H1 (cell line): Measurements from ENCODE around the gene DNAI1. TPM values are rescaled to one million over a fixed set of nuclear protein-coding genes. Genes with fewer than 3 reads are reported as not detected.

Source experiments
- CTCF ChIA-PET: fragments of 300-600 bp; sonication (Branson Sonifier 250); formaldehyde crosslinking; loops from one replicate; lab custom pipeline; 2021; ENCODE audit not compliant: partially characterized antibody; lab: Charles Lee
- POLR2A ChIA-PET: fragments of 300-600 bp; sonication (Branson Sonifier 250); formaldehyde crosslinking; loops from one replicate; lab custom pipeline; 2021; ENCODE audit warnings: inconsistent platforms; ENCODE audit not compliant: partially characterized antibody; lab: Charles Lee
- DNase-seq, 2 experiments: peaks; one replicate each; pipeline versions ENCODE4 v3.0.0 to v3.0.0-alpha.2; 2010 to 2022; ENCODE audit warnings: low spot score in 2 of 2, low read depth in 1 of 2, mixed read lengths in 1 of 2
- FAIRE-seq: peaks from 2 replicates; lab custom pipeline; 2011; peaks lifted over from hg19 to GRCh38; lab: Jason Lieb, UNC
- H2AFZ ChIP-seq: 2 replicates; pipeline ENCODE4 v1.8.1; 2012; ENCODE audit warnings: low read length, inconsistent platforms
- H2AK5ac ChIP-seq: 2 replicates; pipeline ENCODE4 v1.6.1; 2013; ENCODE audit warnings: low read depth, low read length
- H2BK120ac ChIP-seq: replicated peaks from 2 replicates; pipeline ENCODE3; 2013; ENCODE audit warnings: low read depth, low read length, inconsistent platforms
- H2BK12ac ChIP-seq: 2 replicates; pipeline ENCODE4 v1.6.1; 2013; ENCODE audit warnings: low read depth, low read length
- H2BK15ac ChIP-seq: 2 replicates; pipeline ENCODE4 v1.6.1; 2013; ENCODE audit warnings: low read length
- H2BK20ac ChIP-seq: 2 replicates; pipeline ENCODE4 v1.6.1; 2013; ENCODE audit warnings: low read length
- H2BK5ac ChIP-seq: 2 replicates; pipeline ENCODE4 v1.6.1; 2013; ENCODE audit warnings: low read depth, low read length
- H3K14ac ChIP-seq: 2 replicates; pipeline ENCODE4 v1.6.1; 2013; ENCODE audit warnings: inconsistent platforms; ENCODE audit not compliant: insufficient read length
- H3K18ac ChIP-seq: 2 replicates; pipeline ENCODE4 v1.6.1; 2013; ENCODE audit warnings: low read length; ENCODE audit errors: extremely low read depth
- H3K23ac ChIP-seq: 2 replicates; pipeline ENCODE4 v1.6.1; 2013; ENCODE audit warnings: inconsistent platforms; ENCODE audit not compliant: insufficient read length
- H3K23me2 ChIP-seq: 2 replicates; pipeline ENCODE4 v1.6.1; 2013; ENCODE audit warnings: low read depth, low read length
- H3K27ac ChIP-seq: 2 replicates; pipeline ENCODE4 v1.6.1; 2011; ENCODE audit warnings: low read depth, low read length, inconsistent platforms
- H3K27me3 ChIP-seq, 4 experiments: replicated peaks in 1 of 4; 1 replicate in 1 of 4; 2 replicates in 3 of 4; pipeline versions ENCODE4 v1.6.1 to v1.8.1; 2011 to 2013; ENCODE audit warnings: low read length in 3 of 4, mild to moderate bottlenecking in 3 of 4, inconsistent platforms in 2 of 4, mixed read lengths in 2 of 4, moderate library complexity in 1 of 4; ENCODE audit not compliant: control insufficient read depth in 3 of 4, insufficient read depth in 3 of 4; ENCODE audit errors: extremely low read depth in 1 of 4
- H3K36me3 ChIP-seq, 4 experiments: 2 replicates each; pipeline versions ENCODE4 v1.6.1 to v1.8.1; 2011 to 2013; ENCODE audit warnings: mild to moderate bottlenecking in 4 of 4, low read length in 3 of 4, moderate library complexity in 2 of 4, control low read depth in 1 of 4, inconsistent platforms in 1 of 4; ENCODE audit not compliant: insufficient read depth in 4 of 4, control insufficient read depth in 2 of 4
- H3K4ac ChIP-seq: replicated peaks from 2 replicates; pipeline ENCODE3; 2013; ENCODE audit warnings: low read length, low read depth, mixed read lengths, inconsistent platforms; ENCODE audit not compliant: insufficient read length
- H3K4me1 ChIP-seq, 4 experiments: replicated peaks in 1 of 4; 1 replicate in 1 of 4; 2 replicates in 3 of 4; pipeline versions ENCODE4 v1.6.1 to v1.8.1; 2011 to 2013; ENCODE audit warnings: low read length in 3 of 4, inconsistent platforms in 2 of 4, mixed read lengths in 1 of 4; ENCODE audit not compliant: insufficient read depth in 4 of 4, control insufficient read depth in 3 of 4
- H3K4me2 ChIP-seq, 2 experiments: 2 replicates each; pipeline versions ENCODE4 v1.6.1 to v1.8.1; 2011 to 2013; ENCODE audit warnings: low read depth in 2 of 2, low read length in 2 of 2, control low read depth in 1 of 2, inconsistent platforms in 1 of 2, mild to moderate bottlenecking in 1 of 2; ENCODE audit not compliant: insufficient read depth in 1 of 2
- H3K4me3 ChIP-seq, 4 experiments: fragments of 200-600, 300-600 bp in 1 of 4; sonication (generic), shearing (Covaris generic), sonication (Bioruptor Twin) in 1 of 4; 2 replicates each; pipeline versions ENCODE4 v1.5.1 to v1.8.1; 2011 to 2016; ENCODE audit warnings: low read length in 4 of 4, low read depth in 3 of 4, control low read depth in 2 of 4, inconsistent platforms in 2 of 4, mild to moderate bottlenecking in 2 of 4, mixed read lengths in 1 of 4, moderate library complexity in 1 of 4; ENCODE audit not compliant: insufficient read depth in 2 of 4; ENCODE audit errors: extremely low read depth in 1 of 4
- H3K56ac ChIP-seq: replicated peaks from 2 replicates; pipeline ENCODE3; 2013; ENCODE audit warnings: low read depth, mild to moderate bottlenecking, mixed read lengths, low read length, inconsistent platforms; ENCODE audit not compliant: insufficient read length
- H3K79me1 ChIP-seq: 2 replicates; pipeline ENCODE4 v1.6.1; 2013; ENCODE audit warnings: low read depth, low read length, control low read depth
- H3K79me2 ChIP-seq, 2 experiments: 2 replicates each; pipeline versions ENCODE4 v1.6.1 to v1.8.1; 2012 to 2013; ENCODE audit warnings: low read length in 2 of 2, mild to moderate bottlenecking in 2 of 2, inconsistent platforms in 1 of 2; ENCODE audit not compliant: insufficient read depth in 2 of 2, control insufficient read depth in 1 of 2
- H3K9ac ChIP-seq, 4 experiments: replicated peaks in 1 of 4; 1 replicate in 1 of 4; 2 replicates in 3 of 4; pipeline versions ENCODE4 v1.6.1 to v1.8.1; 2011 to 2013; ENCODE audit warnings: low read depth in 3 of 4, low read length in 3 of 4, control low read depth in 2 of 4, mild to moderate bottlenecking in 2 of 4, moderate library complexity in 2 of 4, inconsistent platforms in 1 of 4; ENCODE audit errors: extremely low read depth in 1 of 4
- H3K9me3 ChIP-seq, 2 experiments: 2 replicates each; pipeline versions ENCODE4 v1.6.1 to v1.8.1; 2012 to 2013; ENCODE audit warnings: mild to moderate bottlenecking in 2 of 2, moderate library complexity in 2 of 2, control low read depth in 1 of 2, inconsistent platforms in 1 of 2, low read depth in 1 of 2, low read length in 1 of 2, mixed read lengths in 1 of 2; ENCODE audit not compliant: insufficient read depth in 2 of 2
- H4K20me1 ChIP-seq, 2 experiments: replicated peaks in 1 of 2; 2 replicates each; pipeline versions ENCODE3 to v1.8.1; 2011 to 2013; ENCODE audit warnings: inconsistent platforms in 2 of 2, low read length in 2 of 2, mild to moderate bottlenecking in 1 of 2; ENCODE audit not compliant: insufficient read depth in 2 of 2, control insufficient read depth in 1 of 2
- H4K5ac ChIP-seq: 2 replicates; pipeline ENCODE4 v1.6.1; 2013; ENCODE audit warnings: low read length, low read depth, mixed read lengths, inconsistent platforms; ENCODE audit not compliant: insufficient read length
- H4K8ac ChIP-seq: 2 replicates; pipeline ENCODE4 v1.8.0; 2013; ENCODE audit warnings: mild to moderate bottlenecking, moderate library complexity, low read length, inconsistent platforms; ENCODE audit not compliant: insufficient read depth; ENCODE audit errors: extremely low read depth
- H4K91ac ChIP-seq: replicated peaks from 2 replicates; pipeline ENCODE3; 2013; ENCODE audit warnings: low read length, mixed read lengths, inconsistent platforms; ENCODE audit not compliant: insufficient read length
- BRCA1 ChIP-seq: IDR thresholded peaks from 2 replicates; pipeline ENCODE4 v1.6.1; 2012; ENCODE audit warnings: low read depth, low read length, improper control_type of control experiment
- GTF2F1 ChIP-seq: IDR thresholded peaks from 2 replicates; pipeline ENCODE4 v1.6.1; 2012; ENCODE audit warnings: low read depth, low read length, improper control_type of control experiment, borderline replicate concordance
- KDM4A ChIP-seq: IDR thresholded peaks from one replicate; pipeline ENCODE4 v1.7.1; 2012; ENCODE audit warnings: low read depth, mild to moderate bottlenecking, moderate library complexity, low read length, inconsistent platforms; ENCODE audit not compliant: severe bottlenecking
- POLR2AphosphoS5 ChIP-seq: IDR thresholded peaks from 2 replicates; pipeline ENCODE4 v1.6.1; 2011; ENCODE audit warnings: low read depth, low read length
- RBBP5 ChIP-seq: IDR thresholded peaks from 2 replicates; pipeline ENCODE4 v1.7.1; 2012; ENCODE audit warnings: low read depth, mild to moderate bottlenecking, inconsistent platforms, low read length, moderate library complexity, borderline replicate concordance
- RXRA ChIP-seq: IDR thresholded peaks from 2 replicates; pipeline ENCODE4 v1.6.1; 2011; ENCODE audit warnings: low read depth, mild to moderate bottlenecking, low read length, moderate library complexity; ENCODE audit not compliant: insufficient read depth
- TCF12 ChIP-seq: IDR thresholded peaks from 2 replicates; pipeline ENCODE4 v1.6.1; 2011; ENCODE audit warnings: low read depth, mild to moderate bottlenecking, low read length
- YY1 ChIP-seq: IDR thresholded peaks from 2 replicates; pipeline ENCODE4 v1.6.1; 2011; ENCODE audit warnings: low read depth, mild to moderate bottlenecking, low read length
- WGBS, 2 experiments: shearing (Covaris generic) in 1 of 2; methylation state at CpG; one replicate each; pipeline versions ENCODE4 v1.1.6 to v1.1.7; 2013 to 2015; ENCODE audit warnings: low lambda C conversion rate in 2 of 2, mixed read lengths in 2 of 2, inconsistent platforms in 1 of 2, low coverage in 1 of 2, missing lambda C conversion rate in 1 of 2; ENCODE audit not compliant: insufficient replicate concordance in 2 of 2, insufficient coverage in 1 of 2, insufficient read length in 1 of 2; ENCODE audit errors: extremely low coverage in 1 of 2, missing lambda C conversion rate in 1 of 2; 5-methylcytosine and 5-hydroxymethylcytosine counted together
- polyA plus RNA-seq, 7 experiments: library from polyadenylated mRNA; depleted of rRNA in 3 of 7; stranded (reverse) in 5 of 7; unstranded in 2 of 7; fragments of >200 nt in 5 of 7; fragments of 200-250 nt in 2 of 7; gene quantifications; 1 replicate in 5 of 7; 2 replicates in 1 of 7; 4 replicates in 1 of 7; pipeline versions ENCODE4 v1.2.1 to v1.2.3, GENCODE V29; 2011 to 2013; ENCODE audit warnings: missing spikeins in 2 of 7, mixed read lengths in 2 of 7
- total RNA-seq: library from RNA; stranded (reverse); fragmentation: NEBNext Ultra II Directional; extraction: Animal tissue kit (Norgen Biotek cat#: 25700); gene quantifications from 2 replicates; pipeline ENCODE4 v1.2.1, GENCODE V29; 2021
- TF ChIP-seq, protein P1 (sequence below): IDR thresholded peaks from 2 replicates; pipeline ENCODE4 v1.6.1; 2011; ENCODE audit warnings: low read depth, mild to moderate bottlenecking, low read length; ENCODE audit not compliant: insufficient read depth

The DNAI1 gene
- total and polyA plus RNA-seq, 2 of the 8 experiments (the other 6 are each of a cell fraction or from before 2014, with no cell fraction given), result 0.37 to 0.54 TPM

DNA sequence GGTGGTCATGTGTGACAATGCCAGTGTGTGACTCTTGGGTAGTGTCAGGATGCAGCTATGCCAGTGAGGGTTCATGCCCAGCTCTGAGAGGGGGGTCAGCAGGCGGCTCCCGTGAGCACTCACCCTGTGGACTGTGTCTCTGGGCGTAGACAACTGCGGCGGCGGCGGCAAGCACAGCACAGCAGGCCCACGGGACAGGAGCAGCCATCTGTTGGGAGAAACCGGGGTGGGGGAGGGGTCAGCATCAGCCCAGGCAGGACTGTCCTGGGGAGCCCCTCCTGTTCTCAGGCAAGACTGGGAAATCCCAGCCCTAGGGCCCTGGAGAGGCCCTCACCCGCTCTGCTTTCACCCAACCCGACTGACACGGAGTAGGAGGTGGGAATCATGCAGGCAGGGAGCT lies 110.2 kb downstream of the DNAI1 start:
- Histone ChIP-seq H3K9me3 (no peaks in the 10 kb centered on the region), H3K36me3 (no peaks in the 10 kb centered on the region), H3K27ac (no peak overlapping the region), H3K4me1 (peaks cover 9 to 43% (median 18%) of the 10 kb centered on the region in 4 experiments), H3K4me3 (no peak overlapping the region), H2AFZ (no peak overlapping the region), H2AK5ac (no peak overlapping the region), H2BK5ac (no peak overlapping the region), H2BK15ac (peak overlapping the region; percentile 55; the same call in 1 of the 2 replicates), H3K23ac (no peak overlapping the region), H4K91ac (no peak overlapping the region), H3K14ac (no peak overlapping the region), H3K27me3 (peaks cover 0 to 3% (median 3%) of the 10 kb centered on the region in 4 experiments; a peak in 3 of 7 replicates), H3K4ac (no peak overlapping the region), H4K8ac (no peak overlapping the region), H4K20me1 (no peaks in the 10 kb centered on the region), H2BK120ac (no peak overlapping the region), H3K23me2 (no peaks in the 10 kb centered on the region), H2BK12ac (0 out of 2 replicates have a peak overlapping the region, but pooled peaks have one; percentile 19), H3K79me2 (no peaks in the 10 kb centered on the region), H2BK20ac (no peak overlapping the region), H3K18ac (0 out of 2 replicates have a peak overlapping the region, but pooled peaks have one; percentile 15), H3K56ac (no peak overlapping the region), H4K5ac (no peak overlapping the region), H3K79me1 (no peaks in the 10 kb centered on the region), H3K9ac (no peak overlapping the region), H3K4me2 (peak overlapping the region in 1 of 2 experiments; percentile 35; a peak in 1 of 4 replicates)
- ChIA-PET POLR2A (interaction anchor here (0.6 kb wide), 1 partner anchor 15 kb away, joined by 3 read pairs; no protein-coding TSS in a partner anchor), CTCF (interaction anchor here (0.9 to 6.3 kb wide), 12 partner anchors 8 to 68 kb away, joined by 3 to 48 read pairs (median 4); partner anchors contain the start of gene SIGMAR1)
- FAIRE-seq (no peak), DNase-seq (no peak)
- 71% methylated on average over 12 of the region's 12 CpGs; no CpG with 5 or more reads in 1 of the 2 experiments for WGBS, 2 experiments
- TF ChIP-seq POLR2AphosphoS5 (no peak), RXRA (no peak), BRCA1 (no peak), TCF12 (no peak), KDM4A (no peak), GTF2F1 (no peak), RBBP5 (no peak), YY1 (no peak)
- TF ChIP-seq, protein P1, sequence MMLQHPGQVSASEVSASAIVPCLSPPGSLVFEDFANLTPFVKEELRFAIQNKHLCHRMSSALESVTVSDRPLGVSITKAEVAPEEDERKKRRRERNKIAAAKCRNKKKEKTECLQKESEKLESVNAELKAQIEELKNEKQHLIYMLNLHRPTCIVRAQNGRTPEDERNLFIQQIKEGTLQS, result no peak
